K562 (cell line): ENCODE results near the gene ABCF3. TPM values are rescaled to one million over a fixed set of nuclear protein-coding genes. Genes with fewer than 3 reads are reported as not detected.

Experiments
- ATAC-seq: fragments of 200-7000 bp; cut with Tn5 transposase; 3 replicates; pipeline ENCODE4 v1.9.1; 2020; ENCODE audit warnings: moderate library complexity
- BruUV-seq: library from RNA; stranded (reverse); fragments of 400-500 nt; replicated peaks from 2 replicates; lab custom pipeline; 2021; lab: Mats Ljungman, UMichigan
- CTCF ChIA-PET: fragments of 300-600 bp; formaldehyde crosslinking; extraction: SDS; loops from one replicate; lab custom pipeline; 2021; ENCODE audit warnings: low intra/inter-chr PET ratio; lab: Yijun Ruan, JAX
- POLR2A ChIA-PET: fragments of 300-600, 350-650 bp; sonication (Branson Sonifier 250); formaldehyde crosslinking; extraction: SDS; loops from one replicate; lab custom pipeline; 2021; ENCODE audit warnings: antibody characterized with exemption, inconsistent platforms; lab: Yijun Ruan, JAX
- DNase-seq, 4 experiments: peaks; one replicate each; pipeline versions ENCODE4 v3.0.0 to v3.0.0-alpha.2; 2011 to 2018; ENCODE audit warnings: low spot score in 3 of 4, mixed read lengths in 3 of 4; ENCODE audit errors: extremely low read depth in 1 of 4
- FAIRE-seq: peaks from 2 replicates; lab custom pipeline; 2011; peaks lifted over from hg19 to GRCh38; lab: Jason Lieb, UNC
- H2AFZ ChIP-seq: 2 replicates; pipeline ENCODE4 v1.6.0; 2011; ENCODE audit warnings: low read depth, low read length, control low read depth, inconsistent platforms
- H3K27ac ChIP-seq: fragments of 200-600 bp; 3 replicates; pipeline ENCODE4 v1.8.0; 2011; ENCODE audit warnings: low read depth, mild to moderate bottlenecking, control low read depth, inconsistent platforms, low read length, moderate library complexity, mixed read lengths; ENCODE audit errors: extremely low read depth
- H3K27me3 ChIP-seq, 2 experiments: fragments of 300-600 bp in 1 of 2; 2 replicates in 1 of 2; 3 replicates in 1 of 2; pipeline versions ENCODE4 v1.6.0 to v1.8.0; 2011; ENCODE audit warnings: inconsistent platforms in 2 of 2, low read length in 2 of 2, mild to moderate bottlenecking in 1 of 2, mixed read lengths in 1 of 2, moderate library complexity in 1 of 2; ENCODE audit not compliant: control insufficient read depth in 2 of 2, insufficient read depth in 2 of 2
- H3K36me3 ChIP-seq: fragments of 300-600 bp; 3 replicates; pipeline ENCODE4 v1.8.0; 2011; ENCODE audit warnings: mild to moderate bottlenecking, low read length, inconsistent platforms; ENCODE audit not compliant: control insufficient read depth, insufficient read depth
- H3K4me1 ChIP-seq, 2 experiments: fragments of 200-600 bp in 1 of 2; replicated peaks in 1 of 2; 2 replicates in 1 of 2; 3 replicates in 1 of 2; pipeline versions ENCODE4 v1.5.1 to v1.8.0; 2011; ENCODE audit warnings: inconsistent platforms in 2 of 2, low read length in 2 of 2, mild to moderate bottlenecking in 1 of 2, mixed read lengths in 1 of 2, moderate library complexity in 1 of 2; ENCODE audit not compliant: control insufficient read depth in 2 of 2, insufficient read depth in 2 of 2
- H3K4me2 ChIP-seq: 2 replicates; pipeline ENCODE4 v1.6.1; 2011; ENCODE audit warnings: low read length, control low read depth, inconsistent platforms, mixed read lengths; ENCODE audit not compliant: insufficient read depth
- H3K4me3 ChIP-seq: fragments of 200-600 bp; sonication (generic), shearing (Covaris generic); 2 replicates; pipeline ENCODE4 v1.5.1; 2016; ENCODE audit warnings: control low read depth, inconsistent platforms
- H3K79me2 ChIP-seq: fragments of 200-600 bp; 3 replicates; pipeline ENCODE4 v1.8.0; 2011; ENCODE audit warnings: low read length, inconsistent platforms; ENCODE audit not compliant: control insufficient read depth, insufficient read depth
- H3K9ac ChIP-seq, 2 experiments: 2 replicates each; pipeline versions ENCODE4 v1.6.0 to v1.6.1; 2011; ENCODE audit warnings: low read depth in 2 of 2, low read length in 2 of 2, control low read depth in 1 of 2, inconsistent platforms in 1 of 2, mild to moderate bottlenecking in 1 of 2, mixed read lengths in 1 of 2; ENCODE audit not compliant: insufficient read depth in 1 of 2
- H3K9me1 ChIP-seq: one replicate; pipeline ENCODE4 v1.6.0; 2011; ENCODE audit warnings: inconsistent platforms, mild to moderate bottlenecking, low read length, moderate library complexity; ENCODE audit not compliant: control insufficient read depth, insufficient read depth
- H3K9me3 ChIP-seq: replicated peaks from 2 replicates; pipeline ENCODE4 v1.5.1; 2011; ENCODE audit warnings: low read depth, low read length, inconsistent platforms; ENCODE audit not compliant: control insufficient read depth, insufficient read depth
- H4K20me1 ChIP-seq: replicated peaks from 2 replicates; pipeline ENCODE4 v1.6.1; 2011; ENCODE audit warnings: low read length, inconsistent platforms, mixed read lengths; ENCODE audit not compliant: control insufficient read depth, insufficient read depth
- FOXK2 ChIP-seq, 2 experiments: fragments of 450-650 bp; IDR thresholded peaks in 1 of 2; conservative IDR thresholded peaks in 1 of 2; 2 replicates each; pipeline ENCODE4 v1.6.1; 2016; ENCODE audit warnings: low read depth in 2 of 2, mild to moderate bottlenecking in 1 of 2
- POLR2A ChIP-seq: fragments of 450-650 bp; conservative IDR thresholded peaks from 2 replicates; pipeline ENCODE4 v1.6.1; 2016
- POLR2AphosphoS5 ChIP-seq: IDR thresholded peaks from 2 replicates; pipeline ENCODE4 v1.6.1; 2011; ENCODE audit warnings: mild to moderate bottlenecking, low read depth, low read length, moderate library complexity; ENCODE audit not compliant: control insufficient read depth, insufficient read depth
- SMC3 ChIP-seq: conservative IDR thresholded peaks from 2 replicates; pipeline ENCODE4 v1.6.1; 2011; ENCODE audit warnings: low read depth, low read length, improper control_type of control experiment; ENCODE audit not compliant: insufficient read depth
- SOX6 ChIP-seq: fragments of 450-650 bp; IDR thresholded peaks from 2 replicates; pipeline ENCODE4 v1.6.1; 2014; ENCODE audit warnings: mild to moderate bottlenecking
- TOE1 ChIP-seq, 2 experiments: fragments of 450-650 bp in 1 of 2; sonication (generic) in 1 of 2; formaldehyde crosslinking in 1 of 2; IDR thresholded peaks; 2 replicates each; pipeline versions ENCODE4 v1.7.1 to v1.8.0; 2016 to 2022; ENCODE audit warnings: borderline replicate concordance in 2 of 2, mild to moderate bottlenecking in 2 of 2, antibody characterized with exemption in 1 of 2, inconsistent platforms in 1 of 2, low read depth in 1 of 2, missing genetic modification reagents in 1 of 2, moderate library complexity in 1 of 2
- WGBS: fragments of 100-300 bp; shearing (Covaris generic); methylation state at CpG from one replicate; pipeline ENCODE4 v1.1.6; 2016; ENCODE audit warnings: low coverage, mixed read lengths; ENCODE audit not compliant: insufficient coverage; ENCODE audit errors: missing lambda C conversion rate; 5-methylcytosine and 5-hydroxymethylcytosine counted together
- in situ Hi-C: fragments of 300-500 bp; cut with MboI; formaldehyde crosslinking; loops from 4 replicates; pipeline ENCODE4 v1.15.0; 2018; ENCODE audit warnings: inconsistent platforms, mixed read lengths
- intact Hi-C: fragments of 100-400 bp; cut with micrococcal nuclease; formaldehyde crosslinking; loops from 2 replicates; pipeline ENCODE4 v1.14.2; 2022
- polyA plus RNA-seq, 8 experiments: library from polyadenylated mRNA; depleted of rRNA in 4 of 8; stranded (reverse) in 5 of 8; unstranded in 3 of 8; fragments of >200 nt; fragmentation: Nextera tagmentation in 2 of 8; fragmentation: Illumina TruSeq in 1 of 8; extraction: Ambion mirVana in 2 of 8; extraction: Trizol in 1 of 8; gene quantifications; 2 replicates each; pipeline versions ENCODE4 v1.2.1 to v1.2.3, GENCODE V29; 2011 to 2014; ENCODE audit warnings: inconsistent platforms in 1 of 8, missing spikeins in 1 of 8
- total RNA-seq, 7 experiments: library from RNA; depleted of rRNA in 6 of 7; stranded (reverse); fragments of >200 nt in 6 of 7; fragmentation: Illumina TruSeq in 2 of 7; extraction: Trizol in 2 of 7; gene quantifications; 2 replicates each; pipeline versions ENCODE4 v1.2.1 to v1.2.3, GENCODE V29; 2011 to 2021; ENCODE audit warnings: low replicate concordance in 1 of 7

The ABCF3 gene
- total and polyA plus RNA-seq, 9 of the 15 experiments (the other 6 are each of a cell fraction or from before 2014, with no cell fraction given): 6.7 to 77.9 (median 45.1) TPM

GRCh38 chr3:184145111-184145524, 40.9 kb upstream of the ABCF3 start (continued):
- TF ChIP-seq SMC3: peak; percentile 48; the same call in 1 of the 2 replicates
- peak; percentile 14; the same call in 1 of the 2 replicates for TF ChIP-seq TOE1 (IDR thresholded peaks at IDR 0.05; ENCODE audit: borderline replicate concordance)
- no peak for TF ChIP-seq TOE1 (CRISPR knock-in tag; IDR thresholded peaks at IDR 0.05; ENCODE audit: borderline replicate concordance, low read depth)
- TF ChIP-seq POLR2AphosphoS5: peak; percentile 12; the same call in 1 of the 2 replicates
- TF ChIP-seq FOXK2 (conservative IDR thresholded peaks at IDR 0.05 in 1 of 2, IDR thresholded peaks at IDR 0.05 in 1 of 2; ENCODE audit: low read depth in 2 of 2): no peak

DNA sequence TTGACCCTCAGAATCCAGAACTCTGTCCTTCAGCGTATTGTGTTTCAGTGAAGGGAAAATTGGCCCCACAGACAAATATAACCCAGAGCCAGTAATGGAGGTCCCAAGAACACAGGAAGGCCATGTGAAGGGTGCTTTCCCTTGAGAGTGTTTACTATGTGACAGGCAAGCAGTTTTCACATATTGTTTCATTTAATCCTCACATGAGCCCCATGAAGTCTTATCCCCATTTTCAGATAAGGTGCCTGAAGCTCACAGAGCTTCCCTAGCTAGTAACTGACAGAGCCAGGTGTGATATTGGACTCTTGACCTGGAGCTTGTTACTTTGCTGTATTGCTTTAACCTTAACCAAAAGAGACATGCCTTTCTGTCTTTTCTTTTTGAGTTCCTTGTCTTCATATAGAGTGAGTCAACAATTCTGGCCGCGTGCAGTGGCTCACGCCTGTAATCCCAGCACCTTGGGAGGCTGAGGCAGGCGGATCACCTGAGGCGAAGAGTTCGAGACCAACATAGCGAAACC, 40.2 kb upstream of the ABCF3 start:
- peaks cover 53% of the 10 kb centered on the region for H3K36me3 ChIP-seq
- no peak for DNase-seq
- CTCF ChIA-PET: interaction anchor here (0.6 to 0.9 kb wide), 2 partner anchors 30 to 118 kb away, joined by 3 read pairs; no protein-coding TSS in a partner anchor
- intact Hi-C loops: loop anchor here (1.0 to 5.0 kb wide), 2 partner anchors 96 to 138 kb away; no protein-coding TSS in a partner anchor
- H3K9me1 ChIP-seq: peaks cover 2% of the 10 kb centered on the region
- TF ChIP-seq POLR2A (peak; percentile 32), SOX6 (no peak)
- H4K20me1 ChIP-seq: no peaks in the 10 kb centered on the region
- no TSS peak for BruUV-seq
- no peak for FAIRE-seq
- H3K4me1 ChIP-seq: peaks cover 0 to 3% of the 10 kb centered on the region in 2 experiments; a peak in 2 of 5 replicates
- H3K9me3 ChIP-seq: no peaks in the 10 kb centered on the region
- POLR2A ChIA-PET: interaction anchor here (0.9 to 4.1 kb wide), 3 partner anchors 10 to 125 kb away, joined by 3 to 48 read pairs (median 6); partner anchors contain the start of genes DVL3 and EIF2B5
- 82% methylated on average over 8 of the region's 8 CpGs for WGBS
- no peak overlapping the region for H3K27ac ChIP-seq
- H3K9ac ChIP-seq: no peak overlapping the region
- in situ Hi-C loops: no loop called here
- no peak overlapping the region for H3K4me2 ChIP-seq
- ATAC-seq: no peak; the same call in 1 of the 3 replicates
- H2AFZ ChIP-seq: no peak overlapping the region
- H3K27me3 ChIP-seq: no peaks in the 10 kb centered on the region
- no peak overlapping the region for H3K4me3 ChIP-seq
- H3K79me2 ChIP-seq: no peaks in the 10 kb centered on the region
